ENCODE data around the gene BSND. TPM values are rescaled to one million over a fixed set of nuclear protein-coding genes. Genes with fewer than 3 reads are reported as not detected.

The BSND gene
- total and polyA plus RNA-seq, 9 of the 15 experiments (the other 6 are each of a cell fraction or from before 2014, with no cell fraction given), result not detected

DNA sequence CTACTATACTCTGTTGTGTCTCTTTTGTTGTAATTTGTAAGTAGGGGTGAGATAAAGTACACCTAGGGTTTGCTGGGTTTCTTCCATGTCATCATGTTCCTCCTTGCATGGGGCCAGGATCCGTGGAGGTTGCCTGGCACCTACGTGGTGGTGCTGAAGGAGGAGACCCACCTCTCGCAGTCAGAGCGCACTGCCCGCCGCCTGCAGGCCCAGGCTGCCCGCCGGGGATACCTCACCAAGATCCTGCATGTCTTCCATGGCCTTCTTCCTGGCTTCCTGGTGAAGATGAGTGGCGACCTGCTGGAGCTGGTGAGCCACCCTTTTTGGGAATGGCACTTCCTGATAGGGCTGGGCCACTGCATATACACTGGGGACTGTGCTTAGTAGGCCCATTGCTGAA is 45.0 kb downstream of the BSND start:
- Histone ChIP-seq H2AFZ (ENCODE audit: low read depth, low read length) (no peak overlapping the region), H3K9me3 (replicated peaks; ENCODE audit: control insufficient read depth, insufficient read depth, low read depth, low read length) (no peaks in the 10 kb centered on the region), H3K27ac (ENCODE audit: extremely low read depth, low read depth, low read length) (no peak overlapping the region), H3K9ac (ENCODE audit: insufficient read depth in 1 of 2, low read depth in 2 of 2, low read length in 2 of 2) (no peak overlapping the region; a peak in 1 of 4 replicates), H3K4me3 (no peak overlapping the region), H3K36me3 (ENCODE audit: control insufficient read depth, insufficient read depth, low read length) (peaks cover 77% of the 10 kb centered on the region), H3K27me3 (ENCODE audit: control insufficient read depth in 2 of 2, insufficient read depth in 2 of 2, low read length in 2 of 2) (no peaks in the 10 kb centered on the region; a peak in 1 of 5 replicates), H3K79me2 (ENCODE audit: control insufficient read depth, insufficient read depth, low read length) (peaks cover 88% of the 10 kb centered on the region), H3K4me1 (replicated peaks in 1 of 2; ENCODE audit: control insufficient read depth in 2 of 2, insufficient read depth in 2 of 2, low read length in 2 of 2) (peaks cover 11 to 31% of the 10 kb centered on the region in 2 experiments; a peak in 3 of 5 replicates), H3K9me1 (ENCODE audit: control insufficient read depth, insufficient read depth, low read length) (no peaks in the 10 kb centered on the region), H3K4me2 (ENCODE audit: insufficient read depth, low read length) (no peak overlapping the region), H4K20me1 (replicated peaks; ENCODE audit: control insufficient read depth, insufficient read depth, low read length) (peaks cover 14% of the 10 kb centered on the region; the same call in 1 of the 2 replicates)
- 85% methylated on average over 9 of the region's 9 CpGs for WGBS (ENCODE audit: insufficient coverage, low coverage, missing lambda C conversion rate)
- intact Hi-C loops (cut with micrococcal nuclease) (no loop called here), in situ Hi-C loops (cut with MboI) (no loop called here)
- POLR2A ChIA-PET, result interaction anchor here (1.1 kb wide), 1 partner anchor 14 kb away, joined by 3 read pairs; no protein-coding TSS in a partner anchor
- no peak for ATAC-seq
- CTCF ChIA-PET (ENCODE audit: low intra/inter-chr PET ratio), result no interaction called here
- no peak for TF ChIP-seq CXXC5 (CRISPR knock-in tag; IDR thresholded peaks at IDR 0.05)
- TF ChIP-seq RBM34 (IDR thresholded peaks at IDR 0.05; ENCODE audit: borderline replicate concordance, insufficient read depth, low read length), result no peak
- TF ChIP-seq, protein P1, sequence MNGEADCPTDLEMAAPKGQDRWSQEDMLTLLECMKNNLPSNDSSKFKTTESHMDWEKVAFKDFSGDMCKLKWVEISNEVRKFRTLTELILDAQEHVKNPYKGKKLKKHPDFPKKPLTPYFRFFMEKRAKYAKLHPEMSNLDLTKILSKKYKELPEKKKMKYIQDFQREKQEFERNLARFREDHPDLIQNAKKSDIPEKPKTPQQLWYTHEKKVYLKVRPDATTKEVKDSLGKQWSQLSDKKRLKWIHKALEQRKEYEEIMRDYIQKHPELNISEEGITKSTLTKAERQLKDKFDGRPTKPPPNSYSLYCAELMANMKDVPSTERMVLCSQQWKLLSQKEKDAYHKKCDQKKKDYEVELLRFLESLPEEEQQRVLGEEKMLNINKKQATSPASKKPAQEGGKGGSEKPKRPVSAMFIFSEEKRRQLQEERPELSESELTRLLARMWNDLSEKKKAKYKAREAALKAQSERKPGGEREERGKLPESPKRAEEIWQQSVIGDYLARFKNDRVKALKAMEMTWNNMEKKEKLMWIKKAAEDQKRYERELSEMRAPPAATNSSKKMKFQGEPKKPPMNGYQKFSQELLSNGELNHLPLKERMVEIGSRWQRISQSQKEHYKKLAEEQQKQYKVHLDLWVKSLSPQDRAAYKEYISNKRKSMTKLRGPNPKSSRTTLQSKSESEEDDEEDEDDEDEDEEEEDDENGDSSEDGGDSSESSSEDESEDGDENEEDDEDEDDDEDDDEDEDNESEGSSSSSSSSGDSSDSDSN (IDR thresholded peaks at IDR 0.05; ENCODE audit: borderline replicate concordance in 1 of 2, low read depth in 2 of 2, low read length in 2 of 2), result no peak
- TF ChIP-seq ETV6 (IDR thresholded peaks at IDR 0.05; ENCODE audit: borderline replicate concordance in 1 of 2, low read depth in 2 of 2, low read length in 1 of 2), result no peak
- TF ChIP-seq ETV6 (CRISPR knock-in tag; IDR thresholded peaks at IDR 0.05; ENCODE audit: borderline replicate concordance), result no peak
- no peak for TF ChIP-seq ZNF408 (CRISPR knock-in tag; IDR thresholded peaks at IDR 0.05; ENCODE audit: low read depth)
- TF ChIP-seq, protein P2, sequence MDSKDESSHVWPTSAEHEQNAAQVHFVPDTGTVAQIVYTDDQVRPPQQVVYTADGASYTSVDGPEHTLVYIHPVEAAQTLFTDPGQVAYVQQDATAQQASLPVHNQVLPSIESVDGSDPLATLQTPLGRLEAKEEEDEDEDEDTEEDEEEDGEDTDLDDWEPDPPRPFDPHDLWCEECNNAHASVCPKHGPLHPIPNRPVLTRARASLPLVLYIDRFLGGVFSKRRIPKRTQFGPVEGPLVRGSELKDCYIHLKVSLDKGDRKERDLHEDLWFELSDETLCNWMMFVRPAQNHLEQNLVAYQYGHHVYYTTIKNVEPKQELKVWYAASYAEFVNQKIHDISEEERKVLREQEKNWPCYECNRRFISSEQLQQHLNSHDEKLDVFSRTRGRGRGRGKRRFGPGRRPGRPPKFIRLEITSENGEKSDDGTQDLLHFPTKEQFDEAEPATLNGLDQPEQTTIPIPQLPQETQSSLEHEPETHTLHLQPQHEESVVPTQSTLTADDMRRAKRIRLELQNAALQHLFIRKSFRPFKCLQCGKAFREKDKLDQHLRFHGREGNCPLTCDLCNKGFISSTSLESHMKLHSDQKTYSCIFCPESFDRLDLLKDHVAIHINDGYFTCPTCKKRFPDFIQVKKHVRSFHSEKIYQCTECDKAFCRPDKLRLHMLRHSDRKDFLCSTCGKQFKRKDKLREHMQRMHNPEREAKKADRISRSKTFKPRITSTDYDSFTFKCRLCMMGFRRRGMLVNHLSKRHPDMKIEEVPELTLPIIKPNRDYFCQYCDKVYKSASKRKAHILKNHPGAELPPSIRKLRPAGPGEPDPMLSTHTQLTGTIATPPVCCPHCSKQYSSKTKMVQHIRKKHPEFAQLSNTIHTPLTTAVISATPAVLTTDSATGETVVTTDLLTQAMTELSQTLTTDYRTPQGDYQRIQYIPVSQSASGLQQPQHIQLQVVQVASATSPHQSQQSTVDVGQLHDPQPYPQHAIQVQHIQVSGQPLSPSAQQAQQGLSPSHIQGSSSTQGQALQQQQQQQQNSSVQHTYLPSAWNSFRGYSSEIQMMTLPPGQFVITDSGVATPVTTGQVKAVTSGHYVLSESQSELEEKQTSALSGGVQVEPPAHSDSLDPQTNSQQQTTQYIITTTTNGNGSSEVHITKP (IDR thresholded peaks at IDR 0.05; ENCODE audit: partially characterized antibody), result no peak
- no peak for DNase-seq (ENCODE audit: extremely low read depth in 1 of 4, low spot score in 3 of 4)
- FAIRE-seq, result no peak
- BruUV-seq (replicated peaks), result no TSS peak
